HepG2 (cell line): ENCODE measurements around the gene WNK1. TPM values are rescaled to one million over a fixed set of nuclear protein-coding genes. Genes with fewer than 3 reads are reported as not detected.

Source experiments
- ATAC-seq: fragments of 200-7000 bp; cut with Tn5 transposase; 3 replicates; pipeline ENCODE4 v1.9.1; 2020; ENCODE audit warnings: mild to moderate bottlenecking, moderate library complexity
- BruUV-seq: library from RNA; stranded (reverse); fragments of 400-500 nt; replicated peaks from 2 replicates; lab custom pipeline; 2021; lab: Mats Ljungman, UMichigan
- CTCF ChIA-PET: fragments of 300-600 bp; formaldehyde crosslinking; extraction: SDS; loops from one replicate; lab custom pipeline; 2021; ENCODE audit warnings: low total read pairs, inconsistent platforms, low intra/inter-chr PET ratio; lab: Yijun Ruan, JAX
- POLR2A ChIA-PET: fragments of 350-600 bp; sonication (Branson Sonifier 250); formaldehyde crosslinking; loops from one replicate; lab custom pipeline; 2020; ENCODE audit warnings: antibody characterized with exemption, inconsistent platforms; lab: Yijun Ruan, JAX
- DNase-seq: peaks from one replicate; pipeline ENCODE4 v3.0.0-alpha.2; 2015; ENCODE audit warnings: low spot score
- FAIRE-seq: peaks from 3 replicates; lab custom pipeline; 2011; peaks lifted over from hg19 to GRCh38; lab: Jason Lieb, UNC
- H2AFZ ChIP-seq: one replicate; pipeline ENCODE4 v1.6.1; 2011; ENCODE audit warnings: low read length, inconsistent platforms
- H3K27ac ChIP-seq: fragments of 300-600 bp; 3 replicates; pipeline ENCODE4 v1.8.0; 2011; ENCODE audit warnings: mixed run types, mild to moderate bottlenecking, mixed read lengths, low read length, inconsistent platforms; ENCODE audit not compliant: insufficient read depth; ENCODE audit errors: extremely low read length
- H3K27me3 ChIP-seq, 2 experiments: fragments of 200-600 bp in 1 of 2; 2 replicates in 1 of 2; 3 replicates in 1 of 2; pipeline versions ENCODE4 v1.6.0 to v1.8.0; 2011; ENCODE audit warnings: low read length in 2 of 2, mild to moderate bottlenecking in 2 of 2, moderate library complexity in 2 of 2, inconsistent platforms in 1 of 2; ENCODE audit not compliant: insufficient read depth in 2 of 2, control insufficient read depth in 1 of 2
- H3K36me3 ChIP-seq, 2 experiments: fragments of 200-600 bp in 1 of 2; replicated peaks in 1 of 2; 2 replicates in 1 of 2; 3 replicates in 1 of 2; pipeline versions ENCODE4 v1.5.1 to v1.8.0; 2011; ENCODE audit warnings: low read length in 2 of 2, inconsistent platforms in 1 of 2; ENCODE audit not compliant: insufficient read depth in 2 of 2, control insufficient read depth in 1 of 2
- H3K4me1 ChIP-seq: 2 replicates; pipeline ENCODE4 v1.5.1; 2012; ENCODE audit warnings: low read length, inconsistent platforms; ENCODE audit not compliant: insufficient read depth
- H3K4me2 ChIP-seq: 2 replicates; pipeline ENCODE4 v1.6.0; 2011; ENCODE audit warnings: low read depth, low read length, inconsistent platforms
- H3K4me3 ChIP-seq, 3 experiments: fragments of 200-600 bp in 1 of 3; sonication (generic), shearing (Covaris generic) in 1 of 3; replicated peaks in 1 of 3; 2 replicates each; pipeline ENCODE4 v1.5.1; 2011 to 2016; ENCODE audit warnings: low read length in 3 of 3, inconsistent platforms in 2 of 3, low read depth in 2 of 3, mild to moderate bottlenecking in 2 of 3, control low read depth in 1 of 3, mixed read lengths in 1 of 3; ENCODE audit not compliant: insufficient read depth in 1 of 3
- H3K79me2 ChIP-seq: one replicate; pipeline ENCODE4 v1.6.1; 2011; ENCODE audit warnings: low read length, inconsistent platforms; ENCODE audit not compliant: insufficient read depth
- H3K9ac ChIP-seq: 2 replicates; pipeline ENCODE4 v1.6.0; 2011; ENCODE audit warnings: mild to moderate bottlenecking, low read depth, low read length, inconsistent platforms; ENCODE audit not compliant: insufficient read depth
- H3K9me3 ChIP-seq: 2 replicates; pipeline ENCODE4 v1.5.1; 2012; ENCODE audit warnings: mild to moderate bottlenecking, low read length
- H4K20me1 ChIP-seq: 2 replicates; pipeline ENCODE4 v1.6.0; 2011; ENCODE audit warnings: inconsistent platforms, mild to moderate bottlenecking, low read length, moderate library complexity; ENCODE audit not compliant: insufficient read depth
- FOXK2 ChIP-seq: fragments of 450-650 bp; IDR thresholded peaks from 2 replicates; pipeline ENCODE4 v1.6.1; 2016
- KLF13 ChIP-seq: sonication (generic); formaldehyde crosslinking; IDR thresholded peaks from 2 replicates; pipeline ENCODE4 v1.4.0; 2020; ENCODE audit warnings: mild to moderate bottlenecking, missing genetic modification reagents
- ZNF614 ChIP-seq: IDR thresholded peaks from 2 replicates; pipeline ENCODE4 v1.6.1; 2018; ENCODE audit warnings: missing biosample characterization, missing genetic modification reagents, inconsistent platforms, borderline replicate concordance
- ZNF878 ChIP-seq: sonication (generic); formaldehyde crosslinking; IDR thresholded peaks from 2 replicates; pipeline ENCODE4 v1.8.1; 2023; ENCODE audit warnings: mild to moderate bottlenecking, missing genetic modification reagents, moderate library complexity
- ZSCAN20 ChIP-seq: sonication (generic); formaldehyde crosslinking; IDR thresholded peaks from 2 replicates; pipeline ENCODE4 v1.4.0; 2020; ENCODE audit warnings: missing genetic modification reagents, mild to moderate bottlenecking, borderline replicate concordance
- WGBS: methylation state at CpG from one replicate; pipeline ENCODE4 v1.1.6; 2017; ENCODE audit warnings: low lambda C conversion rate; 5-methylcytosine and 5-hydroxymethylcytosine counted together
- in situ Hi-C: cut with HindIII; loops from 2 replicates; pipeline ENCODE4 v1.10.0; 2017; ENCODE audit warnings: low pct_unique_long_range_greater_than_20kb; ENCODE audit not compliant: extremely low pct_ligation_motif_present
- intact Hi-C: fragments of 100-400 bp; cut with micrococcal nuclease; formaldehyde crosslinking; loops from one replicate; pipeline ENCODE4 v1.10.0; 2022; ENCODE audit not compliant: unreplicated experiment
- polyA plus RNA-seq, 8 experiments: library from polyadenylated mRNA; depleted of rRNA in 3 of 8; stranded (reverse) in 7 of 8; unstranded in 1 of 8; fragments of >200 nt; fragmentation: Illumina TruSeq in 4 of 8; extraction: Trizol in 4 of 8; gene quantifications; 2 replicates each; pipeline versions ENCODE4 v1.2.1 to v1.2.3, GENCODE V29; 2011 to 2016; ENCODE audit warnings: low read depth in 4 of 8, missing spikeins in 1 of 8, mixed read lengths in 1 of 8; ENCODE audit not compliant: insufficient read depth in 1 of 8
- total RNA-seq, 5 experiments: library from RNA; depleted of rRNA; stranded (reverse); fragments of >200 nt; fragmentation: Illumina TruSeq; extraction: Trizol; gene quantifications; 2 replicates each; pipeline ENCODE4 v1.2.3, GENCODE V29; 2016; ENCODE audit warnings: low read depth in 1 of 5
- TF ChIP-seq, protein P1 (sequence below): sonication (generic); formaldehyde crosslinking; IDR thresholded peaks from 2 replicates; pipeline ENCODE4 v1.4.0; 2020; ENCODE audit warnings: missing genetic modification reagents
- TF ChIP-seq, protein P2 (sequence below): sonication (generic); formaldehyde crosslinking; IDR thresholded peaks from 2 replicates; pipeline ENCODE4 v1.8.0; 2023; ENCODE audit warnings: mild to moderate bottlenecking, missing genetic modification reagents
- TF ChIP-seq, protein P3 (sequence below): sonication (generic); formaldehyde crosslinking; IDR thresholded peaks from 2 replicates; pipeline ENCODE4 v1.5.1; 2020; ENCODE audit warnings: missing genetic modification reagents, mild to moderate bottlenecking, borderline replicate concordance

WNK1 gene
- total and polyA plus RNA-seq, 2 of the 13 experiments (the other 11 are each of a cell fraction or from before 2014, with no cell fraction given), result 31.1 to 54.8 TPM

DNA sequence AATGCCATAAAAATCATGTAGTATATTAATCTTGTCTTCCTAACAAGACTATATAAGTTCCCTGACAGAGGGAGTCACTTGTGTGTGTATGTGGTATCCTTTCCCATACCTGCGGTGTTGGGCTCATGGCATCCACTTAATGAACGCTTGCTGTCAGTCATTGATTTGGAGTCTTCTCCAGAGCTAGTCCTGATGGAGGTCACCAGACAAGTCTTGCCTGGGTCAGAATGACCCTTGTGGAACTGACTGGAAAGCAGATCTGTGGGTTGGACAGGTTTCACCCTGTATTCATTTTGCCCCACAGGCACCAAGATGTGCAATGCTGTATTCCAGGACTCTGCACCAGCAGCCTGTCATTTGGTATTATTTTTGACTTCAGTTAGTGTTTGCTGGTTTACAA, 27.3 kb upstream of the WNK1 start:
- Histone ChIP-seq H2AFZ (no peak overlapping the region), H3K27ac (no peak overlapping the region), H3K4me3 (no peak overlapping the region)
- TF ChIP-seq KLF13 (CRISPR knock-in tag) (no peak), ZSCAN20 (no peak), FOXK2 (no peak), ZNF878 (CRISPR knock-in tag) (no peak), ZNF614 (CRISPR knock-in tag) (no peak)
- TF ChIP-seq, protein P1, sequence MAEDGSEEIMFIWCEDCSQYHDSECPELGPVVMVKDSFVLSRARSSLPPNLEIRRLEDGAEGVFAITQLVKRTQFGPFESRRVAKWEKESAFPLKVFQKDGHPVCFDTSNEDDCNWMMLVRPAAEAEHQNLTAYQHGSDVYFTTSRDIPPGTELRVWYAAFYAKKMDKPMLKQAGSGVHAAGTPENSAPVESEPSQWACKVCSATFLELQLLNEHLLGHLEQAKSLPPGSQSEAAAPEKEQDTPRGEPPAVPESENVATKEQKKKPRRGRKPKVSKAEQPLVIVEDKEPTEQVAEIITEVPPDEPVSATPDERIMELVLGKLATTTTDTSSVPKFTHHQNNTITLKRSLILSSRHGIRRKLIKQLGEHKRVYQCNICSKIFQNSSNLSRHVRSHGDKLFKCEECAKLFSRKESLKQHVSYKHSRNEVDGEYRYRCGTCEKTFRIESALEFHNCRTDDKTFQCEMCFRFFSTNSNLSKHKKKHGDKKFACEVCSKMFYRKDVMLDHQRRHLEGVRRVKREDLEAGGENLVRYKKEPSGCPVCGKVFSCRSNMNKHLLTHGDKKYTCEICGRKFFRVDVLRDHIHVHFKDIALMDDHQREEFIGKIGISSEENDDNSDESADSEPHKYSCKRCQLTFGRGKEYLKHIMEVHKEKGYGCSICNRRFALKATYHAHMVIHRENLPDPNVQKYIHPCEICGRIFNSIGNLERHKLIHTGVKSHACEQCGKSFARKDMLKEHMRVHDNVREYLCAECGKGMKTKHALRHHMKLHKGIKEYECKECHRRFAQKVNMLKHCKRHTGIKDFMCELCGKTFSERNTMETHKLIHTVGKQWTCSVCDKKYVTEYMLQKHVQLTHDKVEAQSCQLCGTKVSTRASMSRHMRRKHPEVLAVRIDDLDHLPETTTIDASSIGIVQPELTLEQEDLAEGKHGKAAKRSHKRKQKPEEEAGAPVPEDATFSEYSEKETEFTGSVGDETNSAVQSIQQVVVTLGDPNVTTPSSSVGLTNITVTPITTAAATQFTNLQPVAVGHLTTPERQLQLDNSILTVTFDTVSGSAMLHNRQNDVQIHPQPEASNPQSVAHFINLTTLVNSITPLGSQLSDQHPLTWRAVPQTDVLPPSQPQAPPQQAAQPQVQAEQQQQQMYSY (CRISPR knock-in tag), result no peak
- TF ChIP-seq, protein P2, sequence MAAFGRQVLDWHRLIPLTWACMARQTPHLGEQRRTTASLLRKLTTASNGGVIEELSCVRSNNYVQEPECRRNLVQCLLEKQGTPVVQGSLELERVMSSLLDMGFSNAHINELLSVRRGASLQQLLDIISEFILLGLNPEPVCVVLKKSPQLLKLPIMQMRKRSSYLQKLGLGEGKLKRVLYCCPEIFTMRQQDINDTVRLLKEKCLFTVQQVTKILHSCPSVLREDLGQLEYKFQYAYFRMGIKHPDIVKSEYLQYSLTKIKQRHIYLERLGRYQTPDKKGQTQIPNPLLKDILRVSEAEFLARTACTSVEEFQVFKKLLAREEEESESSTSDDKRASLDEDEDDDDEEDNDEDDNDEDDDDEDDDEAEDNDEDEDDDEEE (CRISPR knock-in tag), result no peak
- TF ChIP-seq, protein P3, sequence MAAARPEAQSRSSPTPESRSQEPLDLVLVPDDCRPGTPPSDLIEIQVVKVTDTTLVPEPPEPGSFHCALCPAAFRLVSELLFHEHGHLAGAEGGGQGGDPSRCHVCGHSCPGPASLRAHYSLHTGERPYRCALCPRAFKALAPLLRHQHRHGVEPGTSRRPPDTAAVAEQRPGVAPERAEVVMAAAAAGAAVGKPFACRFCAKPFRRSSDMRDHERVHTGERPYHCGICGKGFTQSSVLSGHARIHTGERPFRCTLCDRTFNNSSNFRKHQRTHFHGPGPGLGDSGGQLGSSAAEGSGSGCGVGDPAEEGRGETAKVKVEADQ (CRISPR knock-in tag), result no peak
- TF ChIP-seq, all 625 proteins: peak for 0
- ChIA-PET CTCF (no interaction called here), POLR2A (no interaction called here)
- FAIRE-seq (no peak), ATAC-seq (no peak), DNase-seq (no peak)
- 100% methylated on average over 2 of the region's 2 CpGs for WGBS
- Histone ChIP-seq H4K20me1 (no peaks in the 10 kb centered on the region), H3K36me3 (no peaks in the 10 kb centered on the region), H3K4me1 (peaks cover 25% of the 10 kb centered on the region), H3K4me2 (no peak overlapping the region), H3K79me2 (no peaks in the 10 kb centered on the region), H3K9me3 (no peaks in the 10 kb centered on the region), H3K9ac (no peak overlapping the region), H3K27me3 (peaks cover 0 to 2% of the 10 kb centered on the region in 2 experiments; a peak in 1 of 5 replicates)
- no TSS peak for BruUV-seq
- in situ Hi-C loops (no loop called here), intact Hi-C loops (no loop called here)
